IMR-90 (cell line): ENCODE results near the gene MIPEP. TPM values are rescaled to one million over a fixed set of nuclear protein-coding genes. Genes with fewer than 3 reads are reported as not detected.
A peak's percentile ranks its signal among the peaks of the same experiment; 100 is the strongest.

ENCODE experiments used
- ATAC-seq: fragments of 200-7000 bp; cut with Tn5 transposase; 2 replicates; pipeline ENCODE4 v1.9.1; 2020; ENCODE audit warnings: low read depth, mild to moderate bottlenecking, moderate library complexity
- BruUV-seq: library from RNA; stranded (reverse); fragments of 400-500 nt; replicated peaks from 2 replicates; lab custom pipeline; 2021; lab: Mats Ljungman, UMichigan
- CTCF ChIA-PET: fragments of 300-600 bp; formaldehyde crosslinking; extraction: SDS; loops from one replicate; lab custom pipeline; 2021; ENCODE audit warnings: antibody characterized with exemption; lab: Yijun Ruan, JAX
- POLR2A ChIA-PET: fragments of 300-600 bp; sonication (Branson Sonifier 250); formaldehyde crosslinking; loops from one replicate; lab custom pipeline; 2022; ENCODE audit warnings: antibody characterized with exemption; ENCODE audit not compliant: unreplicated experiment; lab: Charles Lee
- DNase-seq: peaks from one replicate; pipeline ENCODE4 v3.0.0; 2013
- H2AFZ ChIP-seq: replicated peaks from 2 replicates; pipeline ENCODE3; 2013; ENCODE audit warnings: low read length, mild to moderate bottlenecking; ENCODE audit not compliant: poor library complexity
- H2AK5ac ChIP-seq: 2 replicates; pipeline ENCODE4 v1.6.1; 2013; ENCODE audit warnings: low read depth, low read length, inconsistent platforms
- H2AK9ac ChIP-seq: replicated peaks from 2 replicates; pipeline ENCODE3; 2013; ENCODE audit warnings: mild to moderate bottlenecking, low read depth, low read length, moderate library complexity; ENCODE audit not compliant: poor library complexity
- H2BK120ac ChIP-seq: 2 replicates; pipeline ENCODE4 v1.6.1; 2013; ENCODE audit warnings: low read depth, low read length, inconsistent platforms
- H2BK15ac ChIP-seq: 3 replicates; pipeline ENCODE4 v1.6.1; 2013; ENCODE audit warnings: low read depth, low read length, inconsistent platforms
- H2BK20ac ChIP-seq: 2 replicates; pipeline ENCODE4 v1.6.1; 2013; ENCODE audit warnings: low read depth, mild to moderate bottlenecking, inconsistent platforms, low read length, moderate library complexity
- H2BK5ac ChIP-seq: 2 replicates; pipeline ENCODE4 v1.6.1; 2013; ENCODE audit warnings: mild to moderate bottlenecking, low read depth, low read length, inconsistent platforms; ENCODE audit not compliant: poor library complexity, severe bottlenecking
- H3K14ac ChIP-seq: replicated peaks from 2 replicates; pipeline ENCODE4 v1.6.1; 2013; ENCODE audit warnings: low read depth, low read length, inconsistent platforms
- H3K18ac ChIP-seq: 2 replicates; pipeline ENCODE4 v1.6.1; 2013; ENCODE audit warnings: low read depth, low read length, control low read depth
- H3K23ac ChIP-seq: 2 replicates; pipeline ENCODE4 v1.6.1; 2013; ENCODE audit warnings: low read depth, low read length, inconsistent platforms
- H3K27ac ChIP-seq: 2 replicates; pipeline ENCODE4 v1.5.1; 2013; ENCODE audit warnings: mild to moderate bottlenecking, control low read depth, low read length; ENCODE audit not compliant: insufficient read depth
- H3K27me3 ChIP-seq: 2 replicates; pipeline ENCODE4 v1.6.1; 2013; ENCODE audit warnings: low read length; ENCODE audit not compliant: control insufficient read depth, insufficient read depth
- H3K36me3 ChIP-seq: 2 replicates; pipeline ENCODE4 v1.6.1; 2013; ENCODE audit warnings: low read length, mixed read lengths; ENCODE audit not compliant: control insufficient read depth, insufficient read depth
- H3K4ac ChIP-seq: 2 replicates; pipeline ENCODE4 v1.6.1; 2013; ENCODE audit warnings: low read depth, low read length, inconsistent platforms
- H3K4me1 ChIP-seq: 2 replicates; pipeline ENCODE4 v1.6.1; 2013; ENCODE audit warnings: low read length, mixed read lengths; ENCODE audit not compliant: control insufficient read depth, insufficient read depth
- H3K4me2 ChIP-seq: 2 replicates; pipeline ENCODE4 v1.6.1; 2013; ENCODE audit warnings: low read depth, mild to moderate bottlenecking, control low read depth, low read length, moderate library complexity
- H3K4me3 ChIP-seq: 2 replicates; pipeline ENCODE4 v1.5.1; 2013; ENCODE audit warnings: low read depth, mild to moderate bottlenecking, control low read depth, low read length, moderate library complexity; ENCODE audit not compliant: insufficient read depth
- H3K56ac ChIP-seq: 2 replicates; pipeline ENCODE4 v1.6.1; 2013; ENCODE audit warnings: low read length, inconsistent platforms; ENCODE audit not compliant: insufficient read depth; ENCODE audit errors: extremely low read depth
- H3K79me1 ChIP-seq, 2 experiments: 2 replicates each; pipeline ENCODE4 v1.6.1; 2013; ENCODE audit warnings: low read length in 2 of 2, inconsistent platforms in 1 of 2, low read depth in 1 of 2
- H3K9ac ChIP-seq: 2 replicates; pipeline ENCODE4 v1.6.1; 2013; ENCODE audit warnings: low read depth, low read length, control low read depth
- H3K9me1 ChIP-seq: 2 replicates; pipeline ENCODE4 v1.6.1; 2013; ENCODE audit warnings: low read length, inconsistent platforms; ENCODE audit not compliant: insufficient read depth
- H3K9me3 ChIP-seq: 2 replicates; pipeline ENCODE4 v1.6.1; 2013; ENCODE audit warnings: low read length; ENCODE audit not compliant: control insufficient read depth, insufficient read depth
- H4K20me1 ChIP-seq: 2 replicates; pipeline ENCODE4 v1.6.1; 2013; ENCODE audit warnings: low read length, inconsistent platforms; ENCODE audit not compliant: insufficient read depth
- H4K5ac ChIP-seq: 2 replicates; pipeline ENCODE4 v1.6.1; 2013; ENCODE audit warnings: mild to moderate bottlenecking, low read depth, low read length, control low read depth
- H4K8ac ChIP-seq, 2 experiments: 2 replicates each; pipeline ENCODE4 v1.6.1; 2013; ENCODE audit warnings: low read depth in 2 of 2, low read length in 2 of 2, control low read depth in 1 of 2, inconsistent platforms in 1 of 2
- H4K91ac ChIP-seq: 2 replicates; pipeline ENCODE4 v1.6.1; 2013; ENCODE audit warnings: low read depth, low read length, inconsistent platforms; ENCODE audit not compliant: insufficient read depth
- CEBPB ChIP-seq: IDR thresholded peaks from 2 replicates; pipeline ENCODE4 v1.6.1; 2012; ENCODE audit warnings: low read depth, low read length, improper control_type of control experiment
- CHD1 ChIP-seq: IDR thresholded peaks from 2 replicates; pipeline ENCODE4 v1.6.1; 2012; ENCODE audit warnings: low read depth, low read length, improper control_type of control experiment
- FOS ChIP-seq: fragments of 150-350 bp; IDR thresholded peaks from 2 replicates; pipeline ENCODE4 v1.6.1; 2016; ENCODE audit warnings: low read depth, low read length
- MAFK ChIP-seq: IDR thresholded peaks from 2 replicates; pipeline ENCODE4 v1.6.1; 2012; ENCODE audit warnings: low read depth, low read length, improper control_type of control experiment
- MXI1 ChIP-seq: IDR thresholded peaks from 2 replicates; pipeline ENCODE4 v1.6.1; 2012; ENCODE audit warnings: low read depth, mild to moderate bottlenecking, low read length, moderate library complexity, borderline replicate concordance
- POLR2A ChIP-seq: IDR thresholded peaks from 2 replicates; pipeline ENCODE4 v1.6.1; 2012; ENCODE audit warnings: mild to moderate bottlenecking, low read depth, low read length
- RAD21 ChIP-seq: IDR thresholded peaks from 2 replicates; pipeline ENCODE4 v1.6.1; 2012; ENCODE audit warnings: low read length, improper control_type of control experiment
- RCOR1 ChIP-seq: IDR thresholded peaks from 2 replicates; pipeline ENCODE4 v1.6.1; 2012; ENCODE audit warnings: mild to moderate bottlenecking, low read length, improper control_type of control experiment; ENCODE audit not compliant: insufficient replicate concordance
- SMC3 ChIP-seq: fragments of 150-350 bp; IDR thresholded peaks from 2 replicates; pipeline ENCODE4 v1.6.1; 2016; ENCODE audit warnings: low read depth, mild to moderate bottlenecking, antibody characterized with exemption, low read length, moderate library complexity
- WGBS, 2 experiments: methylation state at CpG; one replicate each; pipeline versions ENCODE4 v1.1.5 to v1.1.7; 2013; ENCODE audit warnings: missing lambda C conversion rate in 2 of 2; ENCODE audit not compliant: insufficient read length in 1 of 2; ENCODE audit errors: extremely low coverage in 2 of 2; 5-methylcytosine and 5-hydroxymethylcytosine counted together
- dilution Hi-C: fragments of 300-500 bp; cut with HindIII; formaldehyde crosslinking; loops from one replicate; pipeline ENCODE4 v1.14.3; 2018; ENCODE audit warnings: low sequenced_read_pairs; ENCODE audit not compliant: unreplicated experiment
- in situ Hi-C: fragments of 300-500 bp; cut with MboI; formaldehyde crosslinking; loops from 3 replicates; pipeline ENCODE4 v1.14.3; 2019; ENCODE audit warnings: low sequenced_read_pairs, inconsistent platforms, mixed read lengths
- intact Hi-C: fragments of 100-400 bp; cut with micrococcal nuclease; formaldehyde crosslinking; loops from 2 replicates; pipeline ENCODE4 v1.10.0; 2022
- polyA plus RNA-seq, 3 experiments: library from polyadenylated mRNA; depleted of rRNA; stranded (reverse); fragments of >200 nt; gene quantifications; 2 replicates each; pipeline ENCODE4 v1.2.3, GENCODE V29; 2012; ENCODE audit warnings: low replicate concordance in 1 of 3
- total RNA-seq: library from RNA; depleted of rRNA; stranded (reverse); fragments of >200 nt; gene quantifications from 2 replicates; pipeline ENCODE4 v1.2.3, GENCODE V29; 2012
- TF ChIP-seq, protein P1 (sequence below): conservative IDR thresholded peaks from 2 replicates; pipeline ENCODE4 v1.5.1; 2012; ENCODE audit warnings: mild to moderate bottlenecking, low read depth, low read length, improper control_type of control experiment
- TF ChIP-seq, protein P2 (sequence below): fragments of 150-350 bp; IDR thresholded peaks from 2 replicates; pipeline ENCODE4 v1.6.1; 2017; ENCODE audit warnings: mild to moderate bottlenecking, antibody characterized with exemption, low read length, low read depth

MIPEP gene
- total and polyA plus RNA-seq, 2 of the 4 experiments (the other 2 are of a cell fraction) = 15.0 to 21.5 TPM

DNA sequence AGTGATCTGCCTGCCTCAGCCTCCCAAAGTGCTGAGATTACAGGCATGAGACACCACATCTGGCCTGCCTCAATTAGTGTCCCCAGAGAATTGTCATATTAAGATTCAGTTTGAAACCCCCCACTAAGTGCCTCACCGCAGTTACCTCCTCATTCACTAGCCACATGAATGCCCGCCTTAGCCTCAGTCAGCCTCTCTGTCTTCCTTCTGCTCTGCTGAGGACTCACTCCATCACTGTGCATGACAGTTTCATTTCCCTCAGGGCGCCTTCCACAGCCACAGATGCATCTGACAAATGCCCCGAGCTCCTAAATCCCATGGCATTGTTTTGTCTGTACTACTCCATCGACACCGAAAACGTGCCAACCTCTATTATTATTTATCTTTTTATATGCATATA lies 23.3 kb downstream of the MIPEP start:
- Histone ChIP-seq H2AK5ac (peak overlapping the region; percentile 81), H3K9ac (peak overlapping the region; percentile 72; the same call in 1 of the 2 replicates), H3K4me2 (no peak overlapping the region), H2BK20ac (peak overlapping the region; percentile 99; the same call in 1 of the 2 replicates), H3K27me3 (no peaks in the 10 kb centered on the region), H2BK15ac (peak overlapping the region; percentile 89; the same call in 2 of the 3 replicates), H3K56ac (no peak overlapping the region), H4K91ac (peak overlapping the region; percentile 97; the same call in 1 of the 2 replicates), H3K23ac (peak overlapping the region; percentile 69; the same call in 1 of the 2 replicates), H3K36me3 (peaks cover under 1% of the 10 kb centered on the region; the same call in 1 of the 2 replicates), H2BK5ac (peak overlapping the region; percentile 86), H2BK120ac (peak overlapping the region; percentile 90), H3K4me3 (no peak overlapping the region), H2AK9ac (no peak overlapping the region), H3K27ac (peak overlapping the region; percentile 89; the same call in 1 of the 2 replicates), H3K9me1 (peaks cover 22% of the 10 kb centered on the region), H3K4ac (peak overlapping the region; percentile 85), H3K14ac (peak overlapping the region; percentile 92), H4K8ac (peak overlapping the region; percentile 84 to 95; a peak in 3 of 4 replicates), H2AFZ (no peak overlapping the region), H3K18ac (peak overlapping the region; percentile 74), H4K20me1 (no peaks in the 10 kb centered on the region), H3K9me3 (no peaks in the 10 kb centered on the region), H3K4me1 (peaks cover 20% of the 10 kb centered on the region), H4K5ac (peak overlapping the region; percentile 79), H3K79me1 (peaks cover 4 to 19% of the 10 kb centered on the region in 2 experiments; a peak in 2 of 4 replicates)
- BruUV-seq = no TSS peak
- ChIA-PET CTCF (interaction anchor here (1.4 kb wide), 1 partner anchor 76 kb away, joined by 3 read pairs; no protein-coding TSS in a partner anchor), POLR2A (interaction anchor here (0.5 kb wide), 1 partner anchor 33 kb away, joined by 22 read pairs; no protein-coding TSS in a partner anchor)
- DNase-seq (no peak), ATAC-seq (no peak)
- dilution Hi-C loops = no loop called here
- intact Hi-C loops = loop anchor here (2.0 to 5.0 kb wide), 3 partner anchors 69 to 189 kb away; no protein-coding TSS in a partner anchor
- no peak for TF ChIP-seq POLR2A
- TF ChIP-seq, protein P1, sequence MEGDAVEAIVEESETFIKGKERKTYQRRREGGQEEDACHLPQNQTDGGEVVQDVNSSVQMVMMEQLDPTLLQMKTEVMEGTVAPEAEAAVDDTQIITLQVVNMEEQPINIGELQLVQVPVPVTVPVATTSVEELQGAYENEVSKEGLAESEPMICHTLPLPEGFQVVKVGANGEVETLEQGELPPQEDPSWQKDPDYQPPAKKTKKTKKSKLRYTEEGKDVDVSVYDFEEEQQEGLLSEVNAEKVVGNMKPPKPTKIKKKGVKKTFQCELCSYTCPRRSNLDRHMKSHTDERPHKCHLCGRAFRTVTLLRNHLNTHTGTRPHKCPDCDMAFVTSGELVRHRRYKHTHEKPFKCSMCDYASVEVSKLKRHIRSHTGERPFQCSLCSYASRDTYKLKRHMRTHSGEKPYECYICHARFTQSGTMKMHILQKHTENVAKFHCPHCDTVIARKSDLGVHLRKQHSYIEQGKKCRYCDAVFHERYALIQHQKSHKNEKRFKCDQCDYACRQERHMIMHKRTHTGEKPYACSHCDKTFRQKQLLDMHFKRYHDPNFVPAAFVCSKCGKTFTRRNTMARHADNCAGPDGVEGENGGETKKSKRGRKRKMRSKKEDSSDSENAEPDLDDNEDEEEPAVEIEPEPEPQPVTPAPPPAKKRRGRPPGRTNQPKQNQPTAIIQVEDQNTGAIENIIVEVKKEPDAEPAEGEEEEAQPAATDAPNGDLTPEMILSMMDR = no peak
- no peak for TF ChIP-seq MAFK
- TF ChIP-seq, protein P2, sequence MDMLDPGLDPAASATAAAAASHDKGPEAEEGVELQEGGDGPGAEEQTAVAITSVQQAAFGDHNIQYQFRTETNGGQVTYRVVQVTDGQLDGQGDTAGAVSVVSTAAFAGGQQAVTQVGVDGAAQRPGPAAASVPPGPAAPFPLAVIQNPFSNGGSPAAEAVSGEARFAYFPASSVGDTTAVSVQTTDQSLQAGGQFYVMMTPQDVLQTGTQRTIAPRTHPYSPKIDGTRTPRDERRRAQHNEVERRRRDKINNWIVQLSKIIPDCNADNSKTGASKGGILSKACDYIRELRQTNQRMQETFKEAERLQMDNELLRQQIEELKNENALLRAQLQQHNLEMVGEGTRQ = no peak
- TF ChIP-seq RAD21 = no peak
- TF ChIP-seq FOS = no peak
- TF ChIP-seq RCOR1 = no peak
- TF ChIP-seq CEBPB = no peak
- no peak for TF ChIP-seq MXI1
- TF ChIP-seq CHD1 = no peak
- no peak for TF ChIP-seq SMC3
- in situ Hi-C loops = loop anchor here (5.0 to 10.0 kb wide), 2 partner anchors 281 to 399 kb away; no protein-coding TSS in a partner anchor
- 100% methylated on average over 1 of the region's 7 CpGs; no CpG with 5 or more reads in 1 of the 2 experiments for WGBS, 2 experiments
